ENCODE data around the gene PIK3C3.

PIK3C3 gene

DNA sequence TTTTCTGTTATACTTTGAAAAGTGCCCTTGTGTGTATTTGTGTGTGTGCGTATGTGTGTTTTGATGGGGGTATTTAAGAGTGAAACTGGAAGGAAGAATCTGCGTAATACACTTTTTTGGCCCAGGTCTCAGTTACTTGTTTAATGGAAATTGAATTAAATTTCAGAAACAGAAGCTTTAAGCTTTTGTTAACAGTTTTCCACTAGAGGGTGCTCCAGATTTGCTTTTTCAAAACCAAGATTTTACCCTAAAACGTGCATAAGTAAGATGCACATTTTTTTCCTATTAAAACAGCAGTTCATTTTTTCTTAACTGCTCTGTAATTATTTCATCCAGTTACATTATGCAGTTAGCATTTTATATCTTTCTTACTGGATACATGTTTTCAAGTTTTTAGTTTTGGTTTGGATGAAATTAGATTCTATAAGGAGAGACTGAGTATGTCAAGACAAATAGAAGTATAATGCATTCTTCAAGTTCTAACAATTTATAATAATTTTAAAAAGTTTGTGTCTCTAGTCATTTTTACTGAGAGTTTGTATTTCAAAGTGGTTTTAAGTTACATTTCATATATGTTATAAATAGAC lies 97.2 kb downstream of the PIK3C3 start:
- no peak overlapping the region for H3K4me3 ChIP-seq (replicated peaks; ENCODE audit: low read depth, low read length)
- no peak for DNase-seq (ENCODE audit: extremely low read depth, insufficient read length)
- H3K36me3 ChIP-seq (ENCODE audit: control insufficient read depth, insufficient read depth, low read length), result no peaks in the 10 kb centered on the region
- H3K27me3 ChIP-seq (replicated peaks; ENCODE audit: control insufficient read depth, insufficient read depth, low read length), result no peaks in the 10 kb centered on the region
- TF ChIP-seq, protein P1, sequence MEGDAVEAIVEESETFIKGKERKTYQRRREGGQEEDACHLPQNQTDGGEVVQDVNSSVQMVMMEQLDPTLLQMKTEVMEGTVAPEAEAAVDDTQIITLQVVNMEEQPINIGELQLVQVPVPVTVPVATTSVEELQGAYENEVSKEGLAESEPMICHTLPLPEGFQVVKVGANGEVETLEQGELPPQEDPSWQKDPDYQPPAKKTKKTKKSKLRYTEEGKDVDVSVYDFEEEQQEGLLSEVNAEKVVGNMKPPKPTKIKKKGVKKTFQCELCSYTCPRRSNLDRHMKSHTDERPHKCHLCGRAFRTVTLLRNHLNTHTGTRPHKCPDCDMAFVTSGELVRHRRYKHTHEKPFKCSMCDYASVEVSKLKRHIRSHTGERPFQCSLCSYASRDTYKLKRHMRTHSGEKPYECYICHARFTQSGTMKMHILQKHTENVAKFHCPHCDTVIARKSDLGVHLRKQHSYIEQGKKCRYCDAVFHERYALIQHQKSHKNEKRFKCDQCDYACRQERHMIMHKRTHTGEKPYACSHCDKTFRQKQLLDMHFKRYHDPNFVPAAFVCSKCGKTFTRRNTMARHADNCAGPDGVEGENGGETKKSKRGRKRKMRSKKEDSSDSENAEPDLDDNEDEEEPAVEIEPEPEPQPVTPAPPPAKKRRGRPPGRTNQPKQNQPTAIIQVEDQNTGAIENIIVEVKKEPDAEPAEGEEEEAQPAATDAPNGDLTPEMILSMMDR (IDR thresholded peaks at IDR 0.05; ENCODE audit: insufficient read depth, low read length, poor library complexity, severe bottlenecking), result peak; percentile 47

DNA sequence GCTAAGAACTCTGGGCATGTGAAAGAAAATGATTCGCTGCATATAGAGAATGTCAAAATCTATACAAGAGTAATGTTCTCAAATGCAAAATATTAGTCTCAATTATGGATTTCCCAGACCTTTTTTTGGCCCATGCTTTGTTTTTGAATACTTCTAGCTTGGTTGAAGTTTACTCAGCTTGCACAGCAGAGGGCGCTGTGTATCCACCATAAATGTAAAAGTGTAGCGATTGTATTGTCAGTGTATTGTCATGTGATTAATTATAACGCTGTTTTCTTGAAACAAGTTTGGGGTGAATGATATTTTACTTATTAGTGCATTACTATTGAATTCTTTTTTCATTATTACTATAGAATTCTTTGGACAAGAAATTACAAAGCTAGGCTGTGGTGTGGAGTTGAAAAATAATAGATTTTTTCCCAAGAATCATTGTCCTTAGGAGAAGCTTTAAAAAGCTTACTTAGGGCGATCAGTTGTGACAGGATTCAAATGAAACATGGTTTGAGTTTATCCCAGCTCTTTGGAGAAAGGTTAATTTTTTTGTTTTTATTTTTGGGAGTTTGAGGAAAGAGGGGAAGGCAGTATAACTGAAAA lies 98.3 kb downstream of the PIK3C3 start:
- no peak for DNase-seq (ENCODE audit: extremely low read depth, insufficient read length)
- TF ChIP-seq, protein P1 (IDR thresholded peaks at IDR 0.05; ENCODE audit: insufficient read depth, low read length, poor library complexity, severe bottlenecking), result peak; percentile 79
- Histone ChIP-seq H3K27me3 (replicated peaks; ENCODE audit: control insufficient read depth, insufficient read depth, low read length) (no peaks in the 10 kb centered on the region), H3K36me3 (ENCODE audit: control insufficient read depth, insufficient read depth, low read length) (no peaks in the 10 kb centered on the region), H3K4me3 (replicated peaks; ENCODE audit: low read depth, low read length) (no peak overlapping the region)

DNA sequence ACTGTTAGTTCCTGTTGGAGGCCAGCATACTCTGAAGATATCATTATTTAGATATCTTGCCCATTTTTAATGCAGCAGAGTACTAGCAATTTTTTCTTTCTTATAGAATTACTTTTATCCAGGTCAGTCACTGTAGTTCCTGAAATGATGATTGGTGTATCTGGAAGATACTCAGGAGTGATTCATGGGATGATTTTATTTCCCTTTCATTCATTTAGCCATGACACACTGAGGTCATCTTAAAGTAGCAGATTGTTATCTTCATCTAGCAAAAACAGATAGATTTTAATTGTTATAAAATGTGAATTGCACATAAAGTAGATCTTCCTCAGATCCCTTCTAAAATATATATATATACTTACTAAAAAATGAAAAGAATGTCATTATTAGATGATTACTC lies 109.1 kb downstream of the PIK3C3 start:
- Histone ChIP-seq H3K4me3 (replicated peaks; ENCODE audit: low read depth, low read length) (no peak overlapping the region), H3K27me3 (replicated peaks; ENCODE audit: control insufficient read depth, insufficient read depth, low read length) (no peaks in the 10 kb centered on the region), H3K36me3 (ENCODE audit: control insufficient read depth, insufficient read depth, low read length) (peaks cover 1% of the 10 kb centered on the region)
- TF ChIP-seq, protein P1 (IDR thresholded peaks at IDR 0.05; ENCODE audit: insufficient read depth, low read length, poor library complexity, severe bottlenecking), result no peak
- no peak for DNase-seq (ENCODE audit: extremely low read depth, insufficient read length)

DNA sequence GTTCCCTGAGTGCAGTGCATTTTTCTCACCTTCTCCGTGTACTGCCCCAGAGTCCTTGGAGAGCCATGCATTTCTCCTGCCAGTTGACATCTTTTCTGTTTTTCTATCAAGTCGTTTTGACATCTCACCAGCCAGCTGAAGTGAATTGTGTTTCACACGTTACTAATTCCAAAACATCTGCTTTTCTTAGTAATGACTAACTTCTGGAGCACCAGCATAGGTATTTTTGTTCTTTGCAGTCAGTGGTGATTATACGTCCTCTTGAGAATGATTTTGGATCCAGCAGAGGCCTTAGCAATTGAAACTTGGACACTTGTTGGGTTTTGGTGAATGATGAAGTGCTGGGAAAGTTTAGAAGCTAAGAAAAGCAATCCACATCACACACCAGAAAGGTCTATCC lies 112.5 kb downstream of the PIK3C3 start:
- peaks cover 1% of the 10 kb centered on the region for H3K36me3 ChIP-seq (ENCODE audit: control insufficient read depth, insufficient read depth, low read length)
- no peak for DNase-seq (ENCODE audit: extremely low read depth, insufficient read length)
- TF ChIP-seq, protein P1 (IDR thresholded peaks at IDR 0.05; ENCODE audit: insufficient read depth, low read length, poor library complexity, severe bottlenecking), result no peak

DNA sequence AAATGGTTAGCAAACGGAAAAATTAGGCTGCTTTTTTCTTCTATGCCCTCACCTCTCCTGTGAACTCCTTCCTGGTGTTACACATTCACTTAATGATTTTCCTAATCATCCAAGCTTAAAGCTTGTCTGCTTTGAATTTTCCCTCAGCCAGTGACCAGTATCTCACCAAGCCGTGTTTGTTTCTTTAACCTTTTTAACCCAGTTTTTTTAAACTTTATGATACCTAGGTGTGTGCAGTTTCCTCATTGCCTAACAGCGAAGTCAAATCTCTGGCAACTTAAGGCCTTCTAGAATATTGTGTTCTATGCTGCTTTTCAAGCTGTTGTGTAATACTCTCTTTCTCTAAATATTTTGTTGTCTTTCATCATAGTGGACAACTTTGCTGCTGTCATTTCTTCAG lies 113.0 kb downstream of the PIK3C3 start:
- Histone ChIP-seq H3K36me3 (ENCODE audit: control insufficient read depth, insufficient read depth, low read length) (peaks cover 3% of the 10 kb centered on the region), H3K4me3 (replicated peaks; ENCODE audit: low read depth, low read length) (no peak overlapping the region), H3K27me3 (replicated peaks; ENCODE audit: control insufficient read depth, insufficient read depth, low read length) (no peaks in the 10 kb centered on the region)
- DNase-seq (ENCODE audit: extremely low read depth, insufficient read length), result no peak
- TF ChIP-seq, protein P1 (IDR thresholded peaks at IDR 0.05; ENCODE audit: insufficient read depth, low read length, poor library complexity, severe bottlenecking), result no peak

More for the DNA sequence above, 112.5 kb downstream of the PIK3C3 start:
- Histone ChIP-seq H3K27me3 (replicated peaks; ENCODE audit: control insufficient read depth, insufficient read depth, low read length) (no peaks in the 10 kb centered on the region), H3K4me3 (replicated peaks; ENCODE audit: low read depth, low read length) (no peak overlapping the region)

All from GM06990 (cell line).